Transverse colon (tissue), 4 donors: ENCODE results near the gene MEGF8.

Experiments used
- POLR2A ChIP-seq: fragments of 450-650 bp; IDR thresholded peaks from one replicate; pipeline ENCODE4 v1.6.1; 2016; ENCODE audit warnings: antibody characterized with exemption, mild to moderate bottlenecking, moderate library complexity
- POLR2AphosphoS5 ChIP-seq, 3 donors: sonication (generic); formaldehyde crosslinking; IDR thresholded peaks; one replicate each; pipeline ENCODE4 v1.6.1; 2016; ENCODE audit warnings: antibody characterized with exemption in 3 of 3
- TF ChIP-seq, protein P1 (sequence below), 5 experiments: fragments of 200-600 bp in 3 of 5; fragments of 450-650 bp in 2 of 5; sonication (generic) in 3 of 5; IDR thresholded peaks; 1 replicate in 2 of 5; 2 replicates in 3 of 5; pipeline ENCODE4 v1.5.1; 2016 to 2017; ENCODE audit warnings: antibody characterized with exemption in 5 of 5, inconsistent platforms in 3 of 5, mild to moderate bottlenecking in 2 of 5, moderate library complexity in 1 of 5

DNA sequence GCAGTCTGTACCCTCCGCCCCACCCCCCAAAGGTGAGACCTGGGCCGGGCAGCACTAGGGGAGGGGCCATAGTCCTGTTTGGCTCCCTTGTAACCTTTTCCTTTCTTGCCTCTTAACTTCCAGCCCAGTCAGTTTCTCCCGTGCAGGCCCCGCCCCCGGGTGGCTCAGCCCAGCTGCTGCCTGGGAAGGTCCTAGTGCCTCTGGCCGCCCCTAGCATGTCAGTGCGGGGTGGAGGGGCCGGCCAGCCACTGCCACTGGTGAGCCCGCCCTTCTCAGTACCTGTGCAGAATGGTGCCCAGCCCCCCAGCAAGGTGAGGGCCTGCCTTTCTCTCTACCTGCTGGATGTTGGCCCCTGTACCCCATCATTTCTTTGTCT is 34.0 kb upstream of the MEGF8 start:
- TF ChIP-seq, protein P1, sequence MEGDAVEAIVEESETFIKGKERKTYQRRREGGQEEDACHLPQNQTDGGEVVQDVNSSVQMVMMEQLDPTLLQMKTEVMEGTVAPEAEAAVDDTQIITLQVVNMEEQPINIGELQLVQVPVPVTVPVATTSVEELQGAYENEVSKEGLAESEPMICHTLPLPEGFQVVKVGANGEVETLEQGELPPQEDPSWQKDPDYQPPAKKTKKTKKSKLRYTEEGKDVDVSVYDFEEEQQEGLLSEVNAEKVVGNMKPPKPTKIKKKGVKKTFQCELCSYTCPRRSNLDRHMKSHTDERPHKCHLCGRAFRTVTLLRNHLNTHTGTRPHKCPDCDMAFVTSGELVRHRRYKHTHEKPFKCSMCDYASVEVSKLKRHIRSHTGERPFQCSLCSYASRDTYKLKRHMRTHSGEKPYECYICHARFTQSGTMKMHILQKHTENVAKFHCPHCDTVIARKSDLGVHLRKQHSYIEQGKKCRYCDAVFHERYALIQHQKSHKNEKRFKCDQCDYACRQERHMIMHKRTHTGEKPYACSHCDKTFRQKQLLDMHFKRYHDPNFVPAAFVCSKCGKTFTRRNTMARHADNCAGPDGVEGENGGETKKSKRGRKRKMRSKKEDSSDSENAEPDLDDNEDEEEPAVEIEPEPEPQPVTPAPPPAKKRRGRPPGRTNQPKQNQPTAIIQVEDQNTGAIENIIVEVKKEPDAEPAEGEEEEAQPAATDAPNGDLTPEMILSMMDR (IDR thresholded peaks at IDR 0.05) = no peak
- TF ChIP-seq POLR2A (no peak), POLR2AphosphoS5 (IDR thresholded peaks at IDR 0.05) (no peak)
